ENCODE measurements around the gene ESR1. TPM values are rescaled to one million over a fixed set of nuclear protein-coding genes. Genes with fewer than 3 reads are reported as not detected.

The ESR1 gene
- total RNA-seq, 2 donors from 2014 or later = 0.16 to 0.37 TPM

DNA sequence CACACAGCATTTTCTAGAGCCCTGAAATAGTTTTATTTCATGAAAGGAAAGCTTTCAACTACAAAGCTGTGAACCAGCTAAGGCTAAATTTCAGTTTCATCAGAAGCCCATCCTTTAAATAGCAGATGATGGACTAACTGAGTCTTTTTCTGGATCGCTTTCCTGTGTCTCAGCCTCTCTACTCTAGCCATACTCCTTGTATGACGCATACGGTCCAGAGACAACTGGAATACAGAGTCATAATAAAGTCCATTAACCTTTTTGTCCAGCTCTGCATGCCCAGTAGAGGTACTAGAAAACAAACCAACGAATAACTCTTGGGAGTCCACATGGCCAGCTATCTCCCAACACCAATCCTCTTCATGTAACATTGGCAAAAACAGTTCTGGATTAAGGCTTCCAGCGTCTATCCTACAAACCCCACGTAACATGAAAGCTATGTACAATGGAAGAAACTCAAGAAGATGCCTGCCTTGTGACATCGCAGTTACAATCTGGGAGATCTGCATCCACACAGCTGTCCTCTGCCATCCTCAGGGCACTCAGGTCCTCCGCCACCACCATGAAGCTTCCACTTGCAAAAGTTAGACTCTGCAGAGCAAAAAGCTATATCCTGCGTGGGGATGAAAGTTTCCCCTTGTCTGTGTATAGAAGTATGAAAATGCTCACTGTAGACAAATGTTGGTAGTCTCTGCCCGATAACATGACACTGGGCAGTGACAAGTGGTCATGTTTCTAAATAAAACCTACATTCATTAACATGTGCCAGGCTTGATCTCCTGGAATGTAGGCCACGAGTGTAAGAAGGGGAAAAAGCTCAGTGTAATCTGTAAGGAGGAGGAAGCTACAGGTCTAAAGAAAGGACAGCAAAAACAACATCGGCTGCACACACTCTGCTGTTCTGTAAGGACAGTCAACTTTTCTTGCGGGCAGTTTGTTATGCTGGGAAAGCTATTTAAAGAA, 360.4 kb downstream of the ESR1 start:
- no peak for DNase-seq
- Histone ChIP-seq H3K9me3 (no peaks in the 10 kb centered on the region), H3K4me3 (no peak overlapping the region), H3K27me3 (no peaks in the 10 kb centered on the region), H3K27ac (no peak overlapping the region), H3K9ac (ENCODE audit: low read depth in 2 of 2, low read length in 2 of 2) (no peak overlapping the region), H3K4me1 (no peaks in the 10 kb centered on the region), H3K36me3 (no peaks in the 10 kb centered on the region)
- TF ChIP-seq, protein P1, sequence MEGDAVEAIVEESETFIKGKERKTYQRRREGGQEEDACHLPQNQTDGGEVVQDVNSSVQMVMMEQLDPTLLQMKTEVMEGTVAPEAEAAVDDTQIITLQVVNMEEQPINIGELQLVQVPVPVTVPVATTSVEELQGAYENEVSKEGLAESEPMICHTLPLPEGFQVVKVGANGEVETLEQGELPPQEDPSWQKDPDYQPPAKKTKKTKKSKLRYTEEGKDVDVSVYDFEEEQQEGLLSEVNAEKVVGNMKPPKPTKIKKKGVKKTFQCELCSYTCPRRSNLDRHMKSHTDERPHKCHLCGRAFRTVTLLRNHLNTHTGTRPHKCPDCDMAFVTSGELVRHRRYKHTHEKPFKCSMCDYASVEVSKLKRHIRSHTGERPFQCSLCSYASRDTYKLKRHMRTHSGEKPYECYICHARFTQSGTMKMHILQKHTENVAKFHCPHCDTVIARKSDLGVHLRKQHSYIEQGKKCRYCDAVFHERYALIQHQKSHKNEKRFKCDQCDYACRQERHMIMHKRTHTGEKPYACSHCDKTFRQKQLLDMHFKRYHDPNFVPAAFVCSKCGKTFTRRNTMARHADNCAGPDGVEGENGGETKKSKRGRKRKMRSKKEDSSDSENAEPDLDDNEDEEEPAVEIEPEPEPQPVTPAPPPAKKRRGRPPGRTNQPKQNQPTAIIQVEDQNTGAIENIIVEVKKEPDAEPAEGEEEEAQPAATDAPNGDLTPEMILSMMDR (IDR thresholded peaks at IDR 0.05) = no peak
- intact Hi-C loops (cut with DNase I) = no loop called here

DNA sequence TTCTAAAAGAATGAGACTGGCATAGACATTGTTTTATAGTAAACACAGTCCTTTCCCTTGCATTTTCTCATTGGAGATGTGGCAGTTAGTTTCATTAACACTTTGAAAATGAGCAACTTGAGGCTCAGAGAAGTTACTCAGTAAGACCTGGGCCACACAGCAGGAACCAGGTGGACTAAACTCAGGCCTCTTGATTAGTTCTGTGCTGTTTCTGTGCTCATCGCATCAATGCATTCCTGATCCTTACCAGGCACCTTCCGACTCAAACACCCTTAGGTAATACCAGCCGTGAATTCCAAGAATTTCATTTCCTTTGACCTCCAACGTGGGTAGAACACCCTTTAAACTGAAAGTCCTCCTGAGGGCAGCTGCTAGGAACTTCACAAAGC, 362.8 kb downstream of the ESR1 start:
- TF ChIP-seq, protein P1 (IDR thresholded peaks at IDR 0.05) = no peak
- Histone ChIP-seq H3K36me3 (no peaks in the 10 kb centered on the region), H3K9me3 (no peaks in the 10 kb centered on the region), H3K4me1 (no peaks in the 10 kb centered on the region), H3K4me3 (no peak overlapping the region), H3K27me3 (no peaks in the 10 kb centered on the region), H3K9ac (ENCODE audit: low read depth in 2 of 2, low read length in 2 of 2) (no peak overlapping the region), H3K27ac (no peak overlapping the region)
- DNase-seq = no peak
- intact Hi-C loops (cut with DNase I) = no loop called here

DNA sequence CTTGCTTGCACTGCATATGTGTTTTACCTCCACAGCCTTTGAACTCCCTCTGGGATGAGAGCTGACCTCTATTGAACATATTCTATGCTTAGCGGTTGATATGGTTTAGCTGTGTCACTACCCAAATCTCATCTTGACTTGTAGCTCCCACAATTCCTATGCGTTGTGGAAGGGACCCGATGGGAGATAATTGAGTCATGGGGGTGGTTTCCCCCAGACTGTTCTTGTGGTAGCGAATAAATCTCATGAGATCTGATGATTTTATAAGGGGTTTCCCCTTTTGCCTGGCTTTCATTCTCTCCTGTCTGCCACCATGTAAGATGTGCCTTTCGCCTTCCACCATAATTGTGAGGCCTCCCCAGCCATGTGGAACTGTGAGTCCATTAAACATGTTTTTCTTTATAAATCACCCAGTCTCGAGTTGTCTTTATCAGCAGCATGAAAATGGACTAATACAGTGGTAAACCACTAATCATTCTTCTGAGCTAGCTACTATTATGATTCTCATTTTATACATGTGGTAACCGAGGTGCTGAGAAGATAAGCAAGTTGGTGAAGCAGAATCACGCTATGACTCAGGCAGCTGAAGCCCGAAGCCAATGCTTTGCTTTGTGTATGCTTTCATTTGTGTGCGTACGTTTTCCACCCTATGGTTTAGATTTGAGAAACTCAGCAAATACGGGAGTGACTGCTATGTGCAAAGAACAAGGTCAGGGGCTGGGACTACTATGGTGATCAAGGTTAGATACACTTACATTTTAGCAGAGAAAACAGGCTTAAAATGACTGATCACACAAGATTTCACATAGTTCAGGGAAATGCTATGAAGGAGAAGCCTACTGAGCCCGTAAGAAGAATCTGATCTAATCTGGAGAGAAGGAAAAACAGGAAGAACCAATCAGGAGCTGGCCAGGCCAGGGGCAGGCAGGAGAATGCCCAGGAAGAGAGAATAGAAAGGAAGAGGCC, 363.5 kb downstream of the ESR1 start:
- Histone ChIP-seq H3K9ac (ENCODE audit: low read depth in 2 of 2, low read length in 2 of 2) (no peak overlapping the region), H3K27me3 (no peaks in the 10 kb centered on the region), H3K4me3 (no peak overlapping the region), H3K27ac (no peak overlapping the region), H3K9me3 (no peaks in the 10 kb centered on the region), H3K36me3 (no peaks in the 10 kb centered on the region), H3K4me1 (no peaks in the 10 kb centered on the region)
- intact Hi-C loops (cut with DNase I) = no loop called here
- no peak for DNase-seq
- TF ChIP-seq, protein P1 (IDR thresholded peaks at IDR 0.05) = no peak

DNA sequence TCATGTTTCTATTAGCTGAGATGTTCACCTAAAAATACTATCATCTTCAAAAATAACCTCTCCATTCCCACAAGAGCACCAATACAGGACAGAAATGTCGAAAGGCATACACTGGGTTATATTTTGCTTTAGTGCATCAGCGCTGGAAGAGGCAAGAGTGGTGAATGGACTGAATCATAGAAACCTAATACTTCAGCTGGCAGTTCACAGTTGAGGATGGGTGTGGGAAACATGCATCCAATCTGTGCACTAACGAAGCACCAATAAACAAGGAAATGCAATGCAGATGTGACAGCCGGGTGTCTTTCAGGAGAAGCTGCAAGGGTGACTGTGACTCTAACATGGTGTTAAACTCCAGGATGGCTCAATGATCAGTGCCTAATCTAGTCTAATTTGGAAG, 365.8 kb downstream of the ESR1 start:
- DNase-seq = no peak
- intact Hi-C loops (cut with DNase I) = no loop called here
- no peak overlapping the region for H3K4me3 ChIP-seq
- H3K4me1 ChIP-seq = no peaks in the 10 kb centered on the region
- H3K9ac ChIP-seq (ENCODE audit: low read depth in 2 of 2, low read length in 2 of 2) = no peak overlapping the region
- no peaks in the 10 kb centered on the region for H3K9me3 ChIP-seq
- H3K36me3 ChIP-seq = no peaks in the 10 kb centered on the region
- no peak overlapping the region for H3K27ac ChIP-seq
- TF ChIP-seq, protein P1 (IDR thresholded peaks at IDR 0.05) = no peak
- no peaks in the 10 kb centered on the region for H3K27me3 ChIP-seq

DNA sequence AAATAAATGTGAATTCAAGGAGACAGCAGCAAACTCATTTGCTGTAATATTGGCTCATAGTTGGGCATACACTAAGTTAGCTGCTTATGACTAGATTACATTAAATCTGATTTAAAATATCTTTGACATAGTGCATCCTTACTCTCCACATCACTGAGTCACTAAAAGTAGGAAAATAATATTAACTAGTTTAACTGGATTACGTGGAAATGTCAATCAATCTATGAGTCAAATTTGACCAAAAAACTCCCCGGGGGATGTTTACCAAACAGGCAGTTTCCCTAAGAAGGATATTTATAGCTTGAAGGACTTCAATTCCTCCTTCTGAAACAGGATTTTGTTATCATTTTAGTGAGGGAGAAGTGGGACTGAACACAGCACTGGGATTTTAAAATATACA, 366.5 kb downstream of the ESR1 start:
- H3K36me3 ChIP-seq = no peaks in the 10 kb centered on the region
- H3K27me3 ChIP-seq = no peaks in the 10 kb centered on the region
- H3K4me1 ChIP-seq = no peaks in the 10 kb centered on the region
- no peak overlapping the region for H3K9ac ChIP-seq (ENCODE audit: low read depth in 2 of 2, low read length in 2 of 2)
- H3K4me3 ChIP-seq = no peak overlapping the region
- no peak for DNase-seq
- TF ChIP-seq, protein P1 (IDR thresholded peaks at IDR 0.05) = no peak
- intact Hi-C loops (cut with DNase I) = no loop called here
- H3K9me3 ChIP-seq = no peaks in the 10 kb centered on the region
- no peak overlapping the region for H3K27ac ChIP-seq

Measured in colonic mucosa (tissue), 4 donors.